ENCODE data around the gene AOAH. TPM values are rescaled to one million over a fixed set of nuclear protein-coding genes. Genes with fewer than 3 reads are reported as not detected.

The AOAH gene
- total and polyA plus RNA-seq, 7 donors: 3.8 to 61.3 (median 16.2) TPM

- H3K36me3 ChIP-seq: no peaks in the 10 kb centered on the region
- no peaks in the 10 kb centered on the region for H3K27me3 ChIP-seq
- H3K4me3 ChIP-seq: no peak overlapping the region
- 47 to 77% methylated on average over 6 of the region's 6 CpGs for WGBS, 2 donors
- no peak overlapping the region for H3K27ac ChIP-seq
- DNase-seq: no peak
- intact Hi-C loops (cut with DNase I): no loop called here
- H3K9me3 ChIP-seq: no peaks in the 10 kb centered on the region
- TF ChIP-seq POLR2A (IDR thresholded peaks at IDR 0.05) (no peak), EP300 (IDR thresholded peaks at IDR 0.05) (no peak), CTCF (IDR thresholded peaks at IDR 0.05) (no peak), POLR2AphosphoS5 (IDR thresholded peaks at IDR 0.05) (no peak)
- H3K4me1 ChIP-seq: no peaks in the 10 kb centered on the region
Observed at GRCh38 chr7:36474283-36475010, 249.8 kb downstream of the AOAH start.

DNA sequence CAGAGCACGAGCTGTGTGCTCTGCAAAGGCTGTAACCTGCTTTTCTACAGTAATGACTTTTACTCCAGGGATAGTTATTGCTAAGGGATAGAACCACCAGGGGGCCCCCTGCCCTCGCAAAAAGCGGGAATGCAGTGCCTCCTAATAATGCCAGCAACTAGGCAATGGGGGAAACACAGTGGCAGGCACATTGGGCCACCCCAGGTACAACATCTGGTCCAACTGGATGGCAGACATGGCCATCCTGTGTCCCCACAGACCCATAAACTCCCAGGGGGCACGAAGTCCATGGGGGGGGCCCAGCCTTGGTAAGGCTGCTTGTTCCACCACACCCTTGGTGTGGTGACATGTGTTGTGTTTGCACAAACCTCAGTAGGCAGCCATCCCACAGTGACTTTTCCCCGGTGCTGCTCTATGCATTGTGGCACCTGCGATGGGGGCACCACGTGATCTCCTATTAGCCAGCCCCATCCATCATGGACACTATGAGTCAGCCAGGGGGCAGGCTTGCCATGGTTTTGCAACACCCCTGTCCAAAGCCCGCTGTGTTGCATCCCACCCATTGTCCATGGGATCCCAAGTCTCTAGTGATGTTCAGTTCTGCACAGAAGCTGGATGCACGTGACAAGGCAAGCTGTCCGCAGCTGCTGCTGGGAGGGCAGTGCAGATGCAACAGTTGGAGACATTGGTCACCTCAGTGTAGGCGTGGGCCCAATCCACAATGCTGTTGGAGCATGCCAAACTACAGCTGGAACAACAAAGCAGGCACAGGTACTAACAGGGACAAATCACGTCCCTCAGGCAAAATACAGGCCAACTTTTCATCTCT, 250.6 kb downstream of the AOAH start:
- H3K4me1 ChIP-seq: no peaks in the 10 kb centered on the region
- H3K27me3 ChIP-seq: no peaks in the 10 kb centered on the region
- H3K36me3 ChIP-seq: no peaks in the 10 kb centered on the region
- no peak overlapping the region for H3K27ac ChIP-seq
- 58 to 75% methylated on average over 12 of the region's 12 CpGs for WGBS, 2 donors
- DNase-seq: no peak
- H3K9me3 ChIP-seq: no peaks in the 10 kb centered on the region
- H3K4me3 ChIP-seq: no peak overlapping the region
- no peak for TF ChIP-seq EP300 (IDR thresholded peaks at IDR 0.05)
- no peak for TF ChIP-seq POLR2AphosphoS5 (IDR thresholded peaks at IDR 0.05)
- no peak for TF ChIP-seq CTCF (IDR thresholded peaks at IDR 0.05)
- intact Hi-C loops (cut with DNase I): no loop called here

GRCh38 chr7:36472141-36472729, 252.1 kb downstream of the AOAH start:
- H3K9me3 ChIP-seq: no peaks in the 10 kb centered on the region
- no peaks in the 10 kb centered on the region for H3K36me3 ChIP-seq
- H3K4me3 ChIP-seq: no peak overlapping the region
- H3K27me3 ChIP-seq: no peaks in the 10 kb centered on the region
- DNase-seq: no peak
- H3K4me1 ChIP-seq: no peaks in the 10 kb centered on the region
- no peak overlapping the region for H3K27ac ChIP-seq
- TF ChIP-seq EP300 (IDR thresholded peaks at IDR 0.05) (no peak), POLR2A (IDR thresholded peaks at IDR 0.05) (no peak), CTCF (IDR thresholded peaks at IDR 0.05) (no peak), POLR2AphosphoS5 (IDR thresholded peaks at IDR 0.05) (no peak)
- intact Hi-C loops (cut with DNase I): no loop called here
- WGBS, 2 donors: 44 to 78% methylated on average over 3 of the region's 3 CpGs

GRCh38 chr7:36469236-36469635, 255.1 kb downstream of the AOAH start:
- Histone ChIP-seq H3K27ac (no peak overlapping the region), H3K27me3 (no peaks in the 10 kb centered on the region), H3K4me1 (no peaks in the 10 kb centered on the region), H3K9me3 (no peaks in the 10 kb centered on the region), H3K4me3 (no peak overlapping the region), H3K36me3 (no peaks in the 10 kb centered on the region)
- intact Hi-C loops (cut with DNase I): no loop called here
- no peak for DNase-seq
- TF ChIP-seq CTCF (IDR thresholded peaks at IDR 0.05) (no peak), POLR2AphosphoS5 (IDR thresholded peaks at IDR 0.05) (no peak), EP300 (IDR thresholded peaks at IDR 0.05) (no peak), POLR2A (IDR thresholded peaks at IDR 0.05) (no peak)

Data from sigmoid colon (tissue), 7 donors.